GM18511 (cell line): ENCODE data around the gene SLC25A39.

Source experiments
- ATAC-seq: cut with Tn5 transposase; IDR thresholded peaks from one replicate; pipeline ENCODE4 v1.9.1; 2021; ENCODE audit warnings: mild to moderate bottlenecking, moderate library complexity; ENCODE audit not compliant: unreplicated experiment

SLC25A39 gene

DNA sequence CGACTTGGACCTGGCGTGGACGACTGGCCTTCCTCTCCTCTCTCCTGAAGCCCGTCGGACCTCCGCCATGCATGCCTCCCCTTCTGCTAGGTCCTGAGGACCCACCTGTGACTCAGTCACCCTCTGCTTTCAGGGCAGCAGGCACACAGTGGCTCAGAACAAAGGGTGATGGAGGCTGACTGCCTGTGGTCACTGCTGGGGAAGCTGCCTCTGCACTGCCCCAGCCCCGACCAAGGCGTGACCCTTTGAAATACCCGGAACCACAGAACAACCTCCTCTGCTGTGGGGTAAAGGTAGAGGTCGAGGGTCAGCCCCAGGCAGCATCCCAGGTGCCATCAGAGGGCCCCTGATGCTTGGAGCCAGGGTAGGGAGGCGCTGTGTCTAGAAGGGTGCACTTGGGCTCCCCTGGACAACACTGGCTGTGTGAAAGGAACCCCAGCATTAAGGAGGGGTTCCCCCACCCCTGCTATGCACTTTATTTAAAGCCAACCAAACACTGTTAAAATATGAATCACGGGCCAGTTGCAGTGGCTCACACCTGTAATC lies 44.2 kb downstream of the SLC25A39 start:
- no peak for ATAC-seq

DNA sequence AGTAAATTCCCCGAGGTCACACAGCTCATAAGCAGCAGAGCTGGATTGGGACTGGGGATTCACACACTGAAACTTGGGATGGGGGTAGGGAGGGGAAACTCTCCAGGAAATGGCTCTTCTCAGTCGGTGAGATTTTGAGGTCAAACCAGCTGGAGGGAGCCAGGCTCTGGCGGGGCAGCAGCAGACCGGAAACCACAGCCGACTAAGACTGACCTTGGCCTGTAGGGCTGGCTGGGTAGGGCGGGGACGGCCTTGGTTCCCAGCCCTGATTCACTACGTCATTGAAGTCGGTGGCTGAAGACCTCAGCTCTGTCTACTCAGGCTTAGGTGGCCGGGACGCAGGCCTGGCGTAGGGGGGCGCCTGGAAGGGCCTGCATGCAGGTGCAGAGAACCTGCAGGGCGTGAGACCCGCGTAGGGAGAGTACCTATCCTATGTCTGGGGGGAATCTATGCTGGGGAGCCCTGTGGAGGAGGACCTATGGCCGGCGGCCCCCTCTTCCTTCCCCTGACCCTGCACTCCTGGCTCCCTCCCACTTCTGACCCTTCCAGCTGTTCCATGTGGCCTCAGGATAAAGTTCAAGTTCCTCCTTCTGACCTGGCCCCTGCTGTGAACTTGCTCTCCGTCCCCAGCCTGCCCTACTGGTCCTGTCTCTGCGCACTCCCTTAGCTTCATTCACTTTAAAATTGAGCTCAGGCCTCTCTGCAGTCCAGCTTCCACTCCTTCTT lies 44.8 kb downstream of the SLC25A39 start:
- peak; percentile 83 for ATAC-seq

DNA sequence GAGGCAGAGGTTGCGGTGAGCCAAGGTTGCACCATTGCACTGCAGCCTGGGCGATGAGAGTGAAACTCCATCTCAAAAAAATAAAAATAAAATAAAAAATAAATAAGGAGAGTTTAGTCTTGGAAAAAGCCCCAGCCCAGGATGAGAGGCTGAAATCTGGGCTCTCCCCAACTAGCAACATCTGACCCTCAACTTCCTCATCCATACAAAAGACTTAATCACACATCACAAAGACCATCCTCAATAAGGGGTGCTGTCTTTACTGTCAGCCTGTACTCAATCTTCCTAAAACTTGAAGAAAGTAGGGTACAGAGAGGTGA lies 45.3 kb downstream of the SLC25A39 start:
- ATAC-seq, result no peak

DNA sequence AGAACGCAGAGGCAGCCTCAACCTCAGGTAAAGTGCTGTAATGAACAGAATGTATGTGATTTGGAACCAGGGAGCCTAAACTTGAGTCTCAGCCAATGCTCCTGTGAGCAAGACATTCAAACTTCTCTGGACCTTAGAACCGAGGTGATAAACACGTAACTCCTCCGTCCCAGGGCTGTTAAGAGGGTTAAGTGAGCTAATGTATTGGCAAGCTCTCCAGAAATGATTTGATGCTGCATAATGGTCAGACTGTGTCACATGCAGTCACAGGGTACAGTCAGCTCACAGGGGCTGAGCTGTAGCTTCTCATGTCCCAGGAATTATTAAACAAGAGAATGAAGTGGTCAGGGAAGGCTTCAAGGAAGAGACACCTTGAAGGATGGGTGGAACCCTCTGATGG lies 46.6 kb downstream of the SLC25A39 start:
- no peak for ATAC-seq

DNA sequence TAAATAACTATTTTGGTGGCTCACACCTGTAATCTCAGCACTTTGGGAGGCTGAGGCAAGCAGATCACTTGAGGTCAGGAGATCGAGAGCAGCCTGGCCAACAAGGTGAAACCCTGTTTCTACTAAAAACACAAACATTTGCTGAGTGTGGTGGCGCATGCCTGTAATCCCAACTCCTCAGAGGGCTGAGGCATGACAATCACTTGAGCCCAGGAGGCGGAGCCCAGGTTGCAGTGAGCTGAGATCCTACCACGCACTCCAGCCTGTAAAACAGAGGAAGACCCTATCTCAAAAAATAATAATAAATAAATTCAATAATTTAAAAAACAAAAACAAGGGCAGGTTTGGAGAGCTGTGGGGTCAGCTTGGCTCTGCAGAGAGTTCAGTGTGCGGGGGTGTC lies 51.0 kb downstream of the SLC25A39 start:
- no peak for ATAC-seq

DNA sequence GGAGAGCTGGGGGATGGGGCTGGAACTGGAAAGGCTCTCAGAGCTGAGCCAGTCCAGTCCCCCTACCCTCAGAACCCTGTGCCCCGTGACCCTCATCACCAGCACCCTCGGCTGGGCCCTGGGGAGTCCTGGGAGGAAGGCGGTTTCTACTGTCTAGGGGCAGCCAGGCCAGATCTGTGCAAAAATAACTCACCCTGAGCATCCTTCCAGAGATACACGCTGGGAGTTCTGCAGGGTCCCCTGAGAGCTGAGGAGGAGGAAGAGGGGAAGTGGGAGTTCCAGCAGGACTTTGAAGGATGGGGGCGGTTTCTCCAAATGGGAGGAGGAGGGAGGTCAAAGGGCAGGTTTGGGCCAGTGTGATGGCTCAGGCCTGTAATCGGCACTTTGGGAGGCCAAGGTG lies 51.7 kb downstream of the SLC25A39 start:
- no peak for ATAC-seq

DNA sequence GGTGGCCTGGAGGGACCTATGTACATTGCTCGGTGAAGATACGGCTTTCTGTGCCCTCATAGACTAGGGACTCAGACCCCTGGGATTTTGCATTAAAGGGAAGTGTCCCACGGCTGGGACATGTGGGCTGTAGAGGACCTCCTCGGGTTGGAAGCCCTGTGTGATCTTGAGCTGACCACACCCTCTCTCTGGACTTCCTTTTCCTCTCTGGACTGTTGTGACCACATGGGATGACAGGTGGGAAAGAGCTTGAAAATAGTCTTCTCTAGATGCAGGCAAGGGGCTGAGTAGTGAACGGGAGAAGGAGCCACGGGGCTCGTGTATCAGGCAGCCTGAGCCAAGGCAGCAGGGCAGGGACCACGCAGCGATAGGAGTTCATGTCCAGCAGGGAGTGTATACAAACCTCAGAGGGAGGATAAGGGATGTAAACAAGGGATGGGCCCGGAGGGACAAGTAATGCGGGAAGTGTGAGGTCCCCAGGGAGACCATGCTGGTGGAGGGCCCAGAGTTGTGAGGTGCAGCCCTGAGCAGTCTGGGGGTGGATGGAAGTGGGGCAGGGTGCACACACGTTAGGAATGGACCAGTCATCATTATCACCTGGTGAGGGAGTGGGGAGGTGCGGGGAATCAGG lies 52.2 kb downstream of the SLC25A39 start:
- no peak for ATAC-seq
